Neural cell (in vitro differentiated cells): ENCODE data around the gene ZFC3H1. TPM values are rescaled to one million over a fixed set of nuclear protein-coding genes. Genes with fewer than 3 reads are reported as not detected.

Experiments used
- H2AFZ ChIP-seq: fragments of 200-600, 300-800 bp; sonication (generic), shearing (Covaris generic); 2 replicates; pipeline ENCODE4 v1.6.0; 2014; ENCODE audit warnings: low read depth, mild to moderate bottlenecking, antibody characterized with exemption, low read length, moderate library complexity
- H3F3A ChIP-seq: fragments of 200-600 bp; shearing (Covaris generic); 2 replicates; pipeline ENCODE4 v1.6.1; 2016; ENCODE audit warnings: mild to moderate bottlenecking, moderate library complexity, mixed read lengths, antibody characterized with exemption, low read length; ENCODE audit not compliant: insufficient read depth, poor library complexity, severe bottlenecking
- H3K27ac ChIP-seq: fragments of 200-600, 300-800 bp; sonication (generic), shearing (Covaris generic); 2 replicates; pipeline ENCODE4 v1.5.1; 2014; ENCODE audit warnings: mild to moderate bottlenecking, low read length, moderate library complexity
- H3K27me3 ChIP-seq: fragments of 300-800, 200-600 bp; sonication (generic), shearing (Covaris generic); 2 replicates; pipeline ENCODE4 v1.6.0; 2014; ENCODE audit warnings: mild to moderate bottlenecking, low read depth, low read length, moderate library complexity; ENCODE audit not compliant: insufficient read depth
- H3K36me3 ChIP-seq: fragments of 300-800, 200-600 bp; sonication (generic), shearing (Covaris generic); 2 replicates; pipeline ENCODE4 v1.5.1; 2014; ENCODE audit warnings: mild to moderate bottlenecking, antibody characterized with exemption, low read length, moderate library complexity; ENCODE audit not compliant: insufficient read depth
- H3K4me2 ChIP-seq: fragments of 300-800, 200-600 bp; sonication (generic), shearing (Covaris generic); 2 replicates; pipeline ENCODE4 v1.6.0; 2014; ENCODE audit warnings: mild to moderate bottlenecking, low read length
- H3K4me3 ChIP-seq: fragments of 300-800, 200-600 bp; sonication (generic), shearing (Covaris generic); 2 replicates; pipeline ENCODE4 v1.5.1; 2014; ENCODE audit warnings: mild to moderate bottlenecking, low read length, moderate library complexity
- H3K79me2 ChIP-seq: fragments of 200-600 bp; shearing (Covaris generic); replicated peaks from 2 replicates; pipeline ENCODE4 v1.6.0; 2014; ENCODE audit warnings: mild to moderate bottlenecking, low read length, moderate library complexity; ENCODE audit not compliant: insufficient read depth
- H3K9ac ChIP-seq: fragments of 300-800, 200-600 bp; sonication (generic), shearing (Covaris generic); 2 replicates; pipeline ENCODE4 v1.6.1; 2016; ENCODE audit warnings: mild to moderate bottlenecking, low read length, mixed read lengths
- H3K9me2 ChIP-seq: fragments of 200-600 bp; shearing (Covaris generic); 2 replicates; pipeline ENCODE4 v1.6.1; 2016; ENCODE audit warnings: mild to moderate bottlenecking, low read length, mixed read lengths; ENCODE audit not compliant: insufficient read depth
- H3K9me3 ChIP-seq: fragments of 200-600, 300-800 bp; sonication (generic), shearing (Covaris generic); 2 replicates; pipeline ENCODE4 v1.6.1; 2016; ENCODE audit warnings: mild to moderate bottlenecking, mixed run types, low read length, moderate library complexity, mixed read lengths
- H4K20me1 ChIP-seq: fragments of 200-600 bp; shearing (Covaris generic); 2 replicates; pipeline ENCODE4 v1.6.1; 2016; ENCODE audit warnings: mild to moderate bottlenecking, mixed run types; ENCODE audit not compliant: insufficient read depth
- EP300 ChIP-seq: fragments of 450-650 bp; conservative IDR thresholded peaks from 2 replicates; pipeline ENCODE4 v1.6.1; 2014; ENCODE audit warnings: antibody characterized with exemption, mild to moderate bottlenecking, moderate library complexity; ENCODE audit not compliant: poor library complexity, severe bottlenecking
- EZH2 ChIP-seq: fragments of 200-600, 300-800 bp; shearing (Covaris generic), sonication (generic); IDR thresholded peaks from 2 replicates; pipeline ENCODE4 v1.6.1; 2014; ENCODE audit warnings: antibody characterized with exemption, low read length, borderline replicate concordance, mild to moderate bottlenecking; ENCODE audit not compliant: insufficient read depth, poor library complexity, severe bottlenecking
- MXI1 ChIP-seq: fragments of 450-650 bp; conservative IDR thresholded peaks from 2 replicates; pipeline ENCODE4 v1.6.1; 2014; ENCODE audit warnings: antibody characterized with exemption, mild to moderate bottlenecking; ENCODE audit not compliant: poor library complexity, severe bottlenecking
- POLR2AphosphoS5 ChIP-seq: IDR thresholded peaks from 2 replicates; pipeline ENCODE4 v1.6.1; 2012
- RAD21 ChIP-seq: fragments of 450-650 bp; conservative IDR thresholded peaks from 2 replicates; pipeline ENCODE4 v1.6.1; 2014; ENCODE audit warnings: antibody characterized with exemption, mild to moderate bottlenecking, moderate library complexity
- REST ChIP-seq: IDR thresholded peaks from 2 replicates; pipeline ENCODE4 v1.6.1; 2012; ENCODE audit warnings: borderline replicate concordance
- TAF1 ChIP-seq: IDR thresholded peaks from 2 replicates; pipeline ENCODE4 v1.6.1; 2012; ENCODE audit warnings: low read depth
- polyA plus RNA-seq: library from polyadenylated mRNA; depleted of rRNA; stranded (reverse); fragments of >200 nt; gene quantifications from 2 replicates; pipeline ENCODE4 v1.2.3, GENCODE V29; 2014
- TF ChIP-seq, protein P1 (sequence below): fragments of 450-650 bp; IDR thresholded peaks from 2 replicates; pipeline ENCODE4 v1.5.1; 2014; ENCODE audit warnings: antibody characterized with exemption, mild to moderate bottlenecking, moderate library complexity; ENCODE audit not compliant: poor library complexity, severe bottlenecking

ZFC3H1 gene
- polyA plus RNA-seq, 1 donor from 2014 or later, result 45.5 TPM

GRCh38 chr12:71666259-71666658 lies 2.6 kb upstream of the ZFC3H1 start:
- no peak overlapping the region for H3K4me2 ChIP-seq
- no peaks in the 10 kb centered on the region for H3K9me3 ChIP-seq
- H3K27ac ChIP-seq, result no peak overlapping the region
- H2AFZ ChIP-seq, result no peak overlapping the region
- H3K27me3 ChIP-seq, result no peaks in the 10 kb centered on the region
- no peaks in the 10 kb centered on the region for H3K36me3 ChIP-seq
- no peak overlapping the region for H3K9ac ChIP-seq
- peak overlapping the region; percentile 82 for H3K4me3 ChIP-seq
- H3K9me2 ChIP-seq, result no peaks in the 10 kb centered on the region
- peaks cover 38% of the 10 kb centered on the region for H3K79me2 ChIP-seq
- no peaks in the 10 kb centered on the region for H4K20me1 ChIP-seq
- TF ChIP-seq TAF1 (no peak), EZH2 (no peak), RAD21 (no peak), POLR2AphosphoS5 (no peak), REST (no peak), EP300 (no peak)
- TF ChIP-seq, protein P1, sequence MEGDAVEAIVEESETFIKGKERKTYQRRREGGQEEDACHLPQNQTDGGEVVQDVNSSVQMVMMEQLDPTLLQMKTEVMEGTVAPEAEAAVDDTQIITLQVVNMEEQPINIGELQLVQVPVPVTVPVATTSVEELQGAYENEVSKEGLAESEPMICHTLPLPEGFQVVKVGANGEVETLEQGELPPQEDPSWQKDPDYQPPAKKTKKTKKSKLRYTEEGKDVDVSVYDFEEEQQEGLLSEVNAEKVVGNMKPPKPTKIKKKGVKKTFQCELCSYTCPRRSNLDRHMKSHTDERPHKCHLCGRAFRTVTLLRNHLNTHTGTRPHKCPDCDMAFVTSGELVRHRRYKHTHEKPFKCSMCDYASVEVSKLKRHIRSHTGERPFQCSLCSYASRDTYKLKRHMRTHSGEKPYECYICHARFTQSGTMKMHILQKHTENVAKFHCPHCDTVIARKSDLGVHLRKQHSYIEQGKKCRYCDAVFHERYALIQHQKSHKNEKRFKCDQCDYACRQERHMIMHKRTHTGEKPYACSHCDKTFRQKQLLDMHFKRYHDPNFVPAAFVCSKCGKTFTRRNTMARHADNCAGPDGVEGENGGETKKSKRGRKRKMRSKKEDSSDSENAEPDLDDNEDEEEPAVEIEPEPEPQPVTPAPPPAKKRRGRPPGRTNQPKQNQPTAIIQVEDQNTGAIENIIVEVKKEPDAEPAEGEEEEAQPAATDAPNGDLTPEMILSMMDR, result no peak
- H3F3A ChIP-seq, result no peaks in the 10 kb centered on the region

DNA sequence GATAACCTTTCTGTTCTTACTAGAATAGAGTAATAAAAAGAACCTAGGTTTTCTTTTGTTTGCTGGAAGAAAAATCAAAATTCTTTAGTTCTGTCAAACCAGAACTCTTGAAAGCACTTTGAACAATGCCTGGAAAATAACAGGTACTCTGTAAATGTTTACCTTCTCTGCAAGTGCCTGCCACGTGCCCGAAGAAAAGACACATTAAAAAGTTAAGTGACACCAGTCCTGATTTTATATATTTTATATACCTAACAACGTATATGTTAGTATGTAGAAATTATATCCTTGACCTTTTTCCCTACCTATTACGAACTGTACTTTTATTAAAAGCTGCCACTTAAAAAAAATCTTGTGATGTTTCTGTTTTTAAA lies 1.4 kb upstream of the ZFC3H1 start:
- H3K4me3 ChIP-seq, result peak overlapping the region; percentile 82
- H3F3A ChIP-seq, result no peaks in the 10 kb centered on the region
- peak; percentile 67 for TF ChIP-seq MXI1
- TF ChIP-seq, protein P1, result no peak
- no peaks in the 10 kb centered on the region for H4K20me1 ChIP-seq
- no peaks in the 10 kb centered on the region for H3K36me3 ChIP-seq
- H3K4me2 ChIP-seq, result peak overlapping the region; percentile 86
- peak overlapping the region; percentile 98 for H3K27ac ChIP-seq
- no peaks in the 10 kb centered on the region for H3K9me3 ChIP-seq
- H3K9me2 ChIP-seq, result no peaks in the 10 kb centered on the region
- peak overlapping the region; percentile 95 for H2AFZ ChIP-seq
- peaks cover 48% of the 10 kb centered on the region for H3K79me2 ChIP-seq
- no peaks in the 10 kb centered on the region for H3K27me3 ChIP-seq
- H3K9ac ChIP-seq, result peak overlapping the region; percentile 97
